ENCODE data around the gene RXFP1. TPM values are rescaled to one million over a fixed set of nuclear protein-coding genes. Genes with fewer than 3 reads are reported as not detected.

RXFP1 gene
- total RNA-seq = not detected in 2 replicates

- intact Hi-C loops (cut with micrococcal nuclease) = no loop called here
These were observed at the start of gene RXFP1 for GRCh38 chr4:158521484-158522088. Gene RXFP1 (plus strand): TSS chr4:158521882. CDS start chr4:158521977, 95 bp downstream.

- intact Hi-C loops (cut with micrococcal nuclease) = no loop called here
These were observed 39.9 kb upstream of the RXFP1 start for GRCh38 chr4:158481811-158482210.

DNA sequence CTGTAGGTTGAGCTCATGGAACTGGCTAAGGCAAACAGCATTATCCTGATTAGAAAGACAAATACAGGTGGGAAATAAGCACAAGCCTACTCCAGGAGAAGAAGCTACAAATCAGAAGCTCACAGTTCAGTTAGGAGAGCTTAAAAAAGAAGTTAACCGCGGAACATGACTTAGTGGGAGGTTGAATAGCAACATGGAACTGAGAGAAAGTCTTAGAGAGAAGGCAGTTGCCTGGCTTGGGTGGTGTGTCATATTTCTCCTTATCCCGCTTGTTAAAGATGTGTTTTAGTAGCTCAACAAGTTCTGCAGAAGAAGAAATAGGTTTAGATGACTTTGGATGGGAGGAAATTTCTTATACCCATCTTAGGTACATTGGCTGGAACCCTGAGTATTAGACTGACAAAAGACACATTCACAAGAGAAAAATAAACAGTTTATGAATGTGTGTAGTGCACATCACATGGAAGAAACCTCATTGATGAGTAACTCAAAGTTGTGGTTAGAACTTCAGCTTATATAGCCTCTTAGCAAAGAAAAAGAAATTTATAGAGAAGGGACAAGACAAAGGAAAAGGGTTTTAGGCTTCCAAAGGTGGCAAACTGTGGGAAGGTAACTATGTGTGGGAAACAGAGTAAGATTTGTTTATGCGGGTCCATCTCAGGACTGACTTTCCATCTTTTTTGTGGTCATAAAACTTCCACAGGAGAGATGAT lies 37.4 kb upstream of the RXFP1 start:
- intact Hi-C loops (cut with micrococcal nuclease) = no loop called here

DNA sequence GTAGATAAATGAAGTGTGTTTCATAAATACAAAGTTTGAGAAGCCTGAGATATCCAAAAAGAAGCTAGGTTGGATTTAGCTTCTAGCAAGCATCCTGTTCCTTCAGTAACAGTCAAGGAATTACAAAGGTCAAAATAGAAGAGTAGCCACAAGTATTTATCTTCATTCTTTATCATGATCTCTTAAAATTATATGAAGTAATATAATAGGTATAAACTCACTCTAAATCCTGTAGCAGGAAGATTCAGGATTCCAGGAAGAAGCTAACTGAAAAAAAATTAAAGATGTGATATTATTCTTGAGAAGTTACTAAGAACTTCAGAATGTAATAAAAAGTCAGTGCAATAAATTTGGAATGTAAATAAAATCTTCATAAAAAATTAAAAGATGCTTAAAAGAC lies 31.1 kb upstream of the RXFP1 start:
- intact Hi-C loops (cut with micrococcal nuclease) = no loop called here

- intact Hi-C loops (cut with micrococcal nuclease) = no loop called here
These were observed 29.3 kb upstream of the RXFP1 start for GRCh38 chr4:158492391-158492790.

DNA sequence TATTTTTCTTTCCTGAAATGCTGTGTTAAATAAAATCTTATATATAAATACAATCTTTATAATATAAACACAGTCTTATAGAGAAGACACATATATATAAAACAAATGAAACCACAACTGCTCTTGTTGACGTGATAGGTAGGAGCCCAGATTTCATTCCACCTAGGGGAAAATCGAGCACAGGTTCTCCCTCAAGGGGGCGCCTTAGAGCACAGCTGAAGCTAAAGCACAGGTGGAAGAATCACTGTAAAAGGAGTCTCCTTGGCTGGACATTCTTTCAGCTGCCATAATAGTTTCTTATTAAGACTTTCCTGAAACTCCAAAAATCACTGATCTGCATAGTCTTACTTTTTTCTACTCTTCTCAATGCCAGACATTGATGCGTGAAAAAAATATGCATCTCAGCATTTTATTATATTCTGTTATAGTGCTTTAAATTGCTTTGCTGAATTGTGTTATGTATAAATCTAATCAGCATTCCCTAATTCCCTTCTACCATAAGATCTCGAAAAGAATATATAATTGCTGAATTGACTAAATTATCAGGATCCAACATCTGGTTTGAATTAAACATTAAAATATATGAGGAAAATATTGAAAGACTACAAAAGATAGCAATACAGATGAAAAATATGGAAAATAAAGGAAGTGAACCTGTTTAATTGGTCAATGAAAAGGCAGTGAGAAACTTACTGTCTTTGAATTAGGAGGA lies 25.5 kb upstream of the RXFP1 start:
- intact Hi-C loops (cut with micrococcal nuclease) = loop anchor here (1.0 to 2.0 kb wide), 5 partner anchors 129 to 950 kb away; no protein-coding TSS in a partner anchor

DNA sequence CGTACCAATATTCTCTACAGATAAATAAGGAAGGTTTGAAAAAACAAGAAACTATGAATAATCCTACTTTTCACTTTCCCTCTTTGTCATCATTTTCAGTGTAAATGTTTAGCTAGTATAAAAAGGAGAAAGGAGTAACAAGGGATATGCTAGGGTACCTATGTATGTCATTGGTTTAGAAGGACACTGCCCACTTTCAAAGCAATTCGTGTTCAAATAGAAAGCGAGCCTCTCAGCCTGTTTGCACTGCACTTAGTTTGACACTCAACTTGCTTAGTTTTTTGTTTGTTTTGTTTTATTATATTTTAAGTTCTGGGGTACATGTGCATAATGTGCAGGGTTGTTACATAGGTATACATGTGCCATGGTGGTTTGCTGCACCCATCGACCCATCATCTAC lies 21.6 kb upstream of the RXFP1 start:
- intact Hi-C loops (cut with micrococcal nuclease) = no loop called here

- intact Hi-C loops (cut with micrococcal nuclease) = no loop called here
These were observed 8.4 kb upstream of the RXFP1 start for GRCh38 chr4:158513256-158513655.

DNA sequence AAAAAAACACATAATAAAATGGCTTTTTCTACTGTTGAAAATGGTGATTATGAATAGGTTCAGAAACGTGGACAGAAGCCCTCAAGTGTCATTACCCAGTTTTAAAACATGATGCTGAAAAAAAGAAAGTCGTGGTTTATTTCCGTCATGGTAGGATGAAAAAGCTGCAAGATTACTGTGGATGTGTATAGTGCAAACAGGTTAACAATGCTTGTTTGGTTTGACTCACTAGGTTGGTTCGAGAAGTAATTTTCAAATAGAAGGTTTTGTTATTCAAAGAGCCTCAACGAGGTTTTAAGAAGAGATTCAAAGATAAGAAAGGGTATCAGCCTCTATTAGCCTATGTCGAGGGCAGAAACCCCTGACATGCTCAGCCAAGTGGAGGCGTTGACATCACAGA lies 2.5 kb upstream of the RXFP1 start:
- intact Hi-C loops (cut with micrococcal nuclease) = no loop called here

GRCh38 chr4:158523990-158524535 lies 2.4 kb downstream of the RXFP1 start:
- intact Hi-C loops (cut with micrococcal nuclease) = no loop called here

- intact Hi-C loops (cut with micrococcal nuclease) = no loop called here
These were observed 5.8 kb downstream of the RXFP1 start for GRCh38 chr4:158527516-158527915.

DNA sequence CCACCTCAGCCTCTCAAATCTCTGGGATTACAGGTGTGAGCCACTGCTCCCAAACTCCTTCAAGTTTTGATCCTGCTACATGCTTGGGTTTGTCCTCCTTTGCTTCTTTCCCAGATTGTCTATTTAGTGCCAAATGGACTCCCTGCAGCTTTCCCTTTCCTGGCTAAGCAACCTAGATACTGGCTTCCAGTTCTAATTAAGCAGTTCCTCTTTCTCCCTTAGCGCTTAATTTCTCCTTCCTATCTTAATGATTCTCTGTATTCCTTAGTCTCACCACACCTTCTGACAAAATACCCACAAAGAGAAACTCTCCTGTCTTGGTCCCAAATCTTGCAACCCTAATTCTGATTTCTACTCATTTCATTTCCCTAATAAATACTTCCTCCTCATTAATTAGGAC lies 7.8 kb downstream of the RXFP1 start:
- intact Hi-C loops (cut with micrococcal nuclease) = no loop called here

DNA sequence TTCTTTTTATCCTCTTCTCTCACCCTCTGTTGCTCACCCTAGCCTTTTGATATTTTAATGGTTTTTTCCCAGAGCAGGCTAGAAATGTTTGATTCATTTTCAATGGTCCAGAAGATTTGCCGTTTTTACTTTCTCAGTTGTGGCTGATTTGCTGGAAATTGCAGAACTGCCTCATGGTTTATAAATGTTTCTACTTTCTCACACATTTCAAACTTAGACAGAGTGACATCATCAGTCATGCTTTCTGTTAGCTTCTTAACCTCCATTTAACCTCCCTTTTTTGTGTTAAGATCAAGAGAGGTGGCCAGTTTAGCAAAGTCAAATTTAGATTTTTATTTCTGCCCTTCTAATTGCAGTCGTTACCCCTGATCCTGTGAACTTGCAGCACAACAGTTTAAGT lies 8.7 kb downstream of the RXFP1 start:
- intact Hi-C loops (cut with micrococcal nuclease) = no loop called here

DNA sequence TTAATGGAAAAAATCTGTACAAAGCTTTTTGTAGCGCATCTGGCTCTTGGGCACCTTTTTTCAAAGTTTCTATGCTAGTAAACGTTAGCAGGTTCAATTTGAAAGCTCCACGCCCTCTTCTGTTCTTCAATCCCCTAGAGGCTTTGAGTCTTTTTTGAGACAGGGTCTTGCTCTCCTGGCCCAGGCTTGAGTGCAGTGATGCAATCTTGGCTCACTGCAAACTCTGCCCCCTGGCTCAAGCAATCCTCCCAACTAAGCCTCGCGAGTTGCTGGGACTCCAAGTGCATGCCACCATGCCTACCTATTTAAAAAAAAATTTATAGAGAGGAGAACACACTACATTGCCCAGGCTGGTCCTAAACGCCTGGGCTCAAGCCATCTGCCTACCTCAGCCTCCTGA lies 9.2 kb downstream of the RXFP1 start:
- intact Hi-C loops (cut with micrococcal nuclease) = no loop called here

- intact Hi-C loops (cut with micrococcal nuclease) = no loop called here
These were observed 11.0 kb downstream of the RXFP1 start for GRCh38 chr4:158532556-158533231.

DNA sequence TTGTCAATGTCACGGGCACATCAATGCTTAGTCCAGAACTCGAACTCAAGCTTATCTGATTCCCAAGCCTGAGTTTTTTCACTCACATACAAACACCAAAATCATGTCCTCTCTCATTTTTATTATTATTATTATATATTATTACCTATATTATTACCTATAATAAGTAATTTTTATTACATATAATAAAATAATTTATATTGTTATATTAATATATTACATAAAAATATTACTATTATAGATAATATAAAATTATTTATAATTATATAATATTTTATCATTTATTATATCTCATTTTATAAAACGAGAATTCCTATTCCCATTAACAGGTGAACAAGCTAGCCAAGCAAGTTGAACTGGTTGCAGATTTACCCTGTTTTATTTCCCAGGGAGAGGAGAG lies 13.0 kb downstream of the RXFP1 start:
- intact Hi-C loops (cut with micrococcal nuclease) = no loop called here

DNA sequence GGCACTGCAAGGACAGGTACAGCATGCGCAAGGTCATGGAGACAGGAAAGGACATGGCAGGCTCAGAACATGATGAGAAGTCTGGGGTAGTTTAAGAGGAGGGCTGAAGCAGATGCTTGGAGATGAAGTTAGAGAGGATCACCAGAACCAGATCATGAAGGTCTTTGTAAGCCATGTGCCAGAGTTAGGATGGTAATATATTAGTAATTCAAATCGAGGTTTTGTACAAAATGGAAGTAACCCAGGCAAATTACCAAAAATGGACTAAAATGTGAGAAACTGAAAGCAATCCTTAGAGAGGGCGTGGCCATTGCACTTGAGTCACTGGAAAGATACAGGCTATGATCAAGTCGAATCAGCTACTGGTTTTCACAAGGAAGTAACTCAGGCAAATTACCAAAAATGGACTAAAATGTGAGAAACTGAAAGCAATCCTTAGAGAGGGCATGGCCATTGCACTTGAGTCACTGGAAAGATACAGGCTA lies 13.5 kb downstream of the RXFP1 start:
- intact Hi-C loops (cut with micrococcal nuclease) = no loop called here

- intact Hi-C loops (cut with micrococcal nuclease) = no loop called here
These were observed 15.2 kb downstream of the RXFP1 start for GRCh38 chr4:158536833-158537232.

DNA sequence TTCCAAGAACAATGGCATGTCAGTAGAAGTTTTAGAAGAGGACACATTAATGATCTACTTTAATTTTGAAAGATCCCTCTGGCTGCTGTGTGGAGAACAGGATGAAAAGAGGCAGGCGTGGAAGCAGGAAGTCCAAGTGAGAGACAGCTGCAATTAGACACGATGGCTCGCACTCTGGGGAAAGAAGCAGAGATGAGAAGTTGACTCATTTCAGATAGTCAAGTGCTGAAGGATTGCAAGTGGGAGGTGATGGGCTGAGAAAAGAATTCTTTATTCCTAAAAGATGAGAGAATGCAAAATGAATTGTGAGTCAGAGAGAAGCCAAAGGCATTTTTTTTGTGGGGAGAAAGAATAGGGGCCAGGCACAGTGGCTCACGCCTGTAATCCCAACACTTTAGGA lies 16.5 kb downstream of the RXFP1 start:
- intact Hi-C loops (cut with micrococcal nuclease) = no loop called here

DNA sequence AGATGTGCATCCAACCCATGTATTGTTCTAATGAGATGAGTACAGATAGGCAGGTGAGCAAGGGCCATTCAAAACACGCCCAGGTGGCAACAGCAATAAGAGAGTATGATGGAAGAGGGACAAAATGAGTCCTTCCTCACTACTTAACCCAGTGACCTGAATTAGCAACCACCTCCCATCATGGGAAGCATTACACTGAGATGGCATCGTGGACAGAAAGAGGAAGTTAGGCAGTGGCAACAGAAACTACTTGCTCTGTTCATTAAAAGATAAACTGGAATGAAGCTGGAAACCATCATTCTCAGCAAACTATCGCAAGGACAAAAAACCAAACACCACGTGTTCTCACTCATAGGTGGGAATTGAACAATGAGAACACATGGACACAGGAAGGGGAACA lies 17.2 kb downstream of the RXFP1 start:
- intact Hi-C loops (cut with micrococcal nuclease) = no loop called here

- intact Hi-C loops (cut with micrococcal nuclease) = no loop called here
These were observed 18.6 kb downstream of the RXFP1 start for GRCh38 chr4:158540125-158540907.
